Fibroblast of villous mesenchyme (primary cell): ENCODE data around the gene KLK3. TPM values are rescaled to one million over a fixed set of nuclear protein-coding genes. Genes with fewer than 3 reads are reported as not detected.

Experiments
- DNase-seq: peaks from one replicate; pipeline ENCODE4 v3.0.0-alpha.2; 2010; ENCODE audit warnings: low read depth
- H3K4me3 ChIP-seq: 2 replicates; pipeline ENCODE4 v1.5.1; 2011; ENCODE audit warnings: low read depth, mild to moderate bottlenecking, low read length
- total RNA-seq: library from RNA; depleted of rRNA; stranded (reverse); fragments of >200 nt; gene quantifications from 2 replicates; pipeline ENCODE4 v1.2.3, GENCODE V29; 2012
- TF ChIP-seq, protein P1 (sequence below): IDR thresholded peaks from 2 replicates; pipeline ENCODE4 v1.5.1; 2012; ENCODE audit warnings: low read depth, mild to moderate bottlenecking, low read length; ENCODE audit not compliant: insufficient read depth

KLK3 gene
- total RNA-seq, 1 donor, result not detected

DNA sequence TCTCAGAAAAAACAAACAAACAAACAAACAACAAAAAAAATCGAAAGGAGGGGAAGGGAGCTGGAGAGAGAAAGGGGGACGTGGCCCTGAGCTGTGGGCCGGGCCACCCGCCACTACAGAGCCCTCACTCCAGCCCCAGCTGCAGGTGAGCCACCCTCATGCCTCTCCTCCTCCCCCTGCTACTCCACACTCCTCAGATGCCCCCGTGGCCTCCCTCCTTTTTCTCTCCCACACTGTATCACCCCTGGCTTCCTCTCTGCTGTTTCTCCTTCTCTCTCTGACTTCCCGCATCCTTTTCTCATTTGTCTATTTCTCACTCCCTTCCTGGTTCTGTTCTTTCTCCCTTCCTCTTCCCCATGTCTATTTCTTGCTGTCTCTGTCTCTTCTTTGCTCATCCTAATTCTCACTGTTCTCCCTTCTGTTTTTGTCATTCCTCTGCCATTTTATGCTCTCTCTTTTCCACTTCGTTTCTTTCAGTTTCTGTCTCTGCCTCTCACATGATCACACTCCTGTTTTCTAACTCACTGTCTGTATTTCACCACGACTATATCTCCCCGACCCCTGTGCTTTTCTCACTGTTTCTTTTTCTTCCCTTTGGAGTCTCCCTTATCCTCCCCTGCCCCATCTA lies 21.2 kb downstream of the KLK3 start:
- no peak for DNase-seq
- TF ChIP-seq, protein P1, sequence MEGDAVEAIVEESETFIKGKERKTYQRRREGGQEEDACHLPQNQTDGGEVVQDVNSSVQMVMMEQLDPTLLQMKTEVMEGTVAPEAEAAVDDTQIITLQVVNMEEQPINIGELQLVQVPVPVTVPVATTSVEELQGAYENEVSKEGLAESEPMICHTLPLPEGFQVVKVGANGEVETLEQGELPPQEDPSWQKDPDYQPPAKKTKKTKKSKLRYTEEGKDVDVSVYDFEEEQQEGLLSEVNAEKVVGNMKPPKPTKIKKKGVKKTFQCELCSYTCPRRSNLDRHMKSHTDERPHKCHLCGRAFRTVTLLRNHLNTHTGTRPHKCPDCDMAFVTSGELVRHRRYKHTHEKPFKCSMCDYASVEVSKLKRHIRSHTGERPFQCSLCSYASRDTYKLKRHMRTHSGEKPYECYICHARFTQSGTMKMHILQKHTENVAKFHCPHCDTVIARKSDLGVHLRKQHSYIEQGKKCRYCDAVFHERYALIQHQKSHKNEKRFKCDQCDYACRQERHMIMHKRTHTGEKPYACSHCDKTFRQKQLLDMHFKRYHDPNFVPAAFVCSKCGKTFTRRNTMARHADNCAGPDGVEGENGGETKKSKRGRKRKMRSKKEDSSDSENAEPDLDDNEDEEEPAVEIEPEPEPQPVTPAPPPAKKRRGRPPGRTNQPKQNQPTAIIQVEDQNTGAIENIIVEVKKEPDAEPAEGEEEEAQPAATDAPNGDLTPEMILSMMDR, result no peak
- H3K4me3 ChIP-seq, result no peak overlapping the region

DNA sequence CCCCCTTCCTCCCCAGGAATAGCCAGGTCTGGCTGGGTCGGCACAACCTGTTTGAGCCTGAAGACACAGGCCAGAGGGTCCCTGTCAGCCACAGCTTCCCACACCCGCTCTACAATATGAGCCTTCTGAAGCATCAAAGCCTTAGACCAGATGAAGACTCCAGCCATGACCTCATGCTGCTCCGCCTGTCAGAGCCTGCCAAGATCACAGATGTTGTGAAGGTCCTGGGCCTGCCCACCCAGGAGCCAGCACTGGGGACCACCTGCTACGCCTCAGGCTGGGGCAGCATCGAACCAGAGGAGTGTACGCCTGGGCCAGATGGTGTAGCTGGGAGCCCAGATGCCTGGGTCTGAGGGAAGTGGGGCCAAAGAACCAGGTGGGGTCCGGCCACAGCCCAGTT lies 21.7 kb downstream of the KLK3 start:
- TF ChIP-seq, protein P1, result no peak
- no peak for DNase-seq

DNA sequence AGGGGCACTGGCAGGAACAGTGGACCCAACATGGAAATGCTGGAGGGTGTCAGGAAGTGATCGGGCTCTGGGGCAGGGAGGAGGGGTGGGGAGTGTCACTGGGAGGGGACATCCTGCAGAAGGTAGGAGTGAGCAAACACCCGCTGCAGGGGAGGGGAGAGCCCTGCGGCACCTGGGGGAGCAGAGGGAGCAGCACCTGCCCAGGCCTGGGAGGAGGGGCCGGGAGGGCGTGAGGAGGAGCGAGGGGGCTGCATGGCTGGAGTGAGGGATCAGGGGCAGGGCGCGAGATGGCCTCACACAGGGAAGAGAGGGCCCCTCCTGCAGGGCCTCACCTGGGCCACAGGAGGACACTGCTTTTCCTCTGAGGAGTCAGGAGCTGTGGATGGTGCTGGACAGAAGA lies 22.6 kb downstream of the KLK3 start:
- DNase-seq, result no peak
- no peak overlapping the region for H3K4me3 ChIP-seq
- TF ChIP-seq, protein P1, result no peak

More for the DNA sequence above, 21.7 kb downstream of the KLK3 start:
- H3K4me3 ChIP-seq, result no peak overlapping the region

DNA sequence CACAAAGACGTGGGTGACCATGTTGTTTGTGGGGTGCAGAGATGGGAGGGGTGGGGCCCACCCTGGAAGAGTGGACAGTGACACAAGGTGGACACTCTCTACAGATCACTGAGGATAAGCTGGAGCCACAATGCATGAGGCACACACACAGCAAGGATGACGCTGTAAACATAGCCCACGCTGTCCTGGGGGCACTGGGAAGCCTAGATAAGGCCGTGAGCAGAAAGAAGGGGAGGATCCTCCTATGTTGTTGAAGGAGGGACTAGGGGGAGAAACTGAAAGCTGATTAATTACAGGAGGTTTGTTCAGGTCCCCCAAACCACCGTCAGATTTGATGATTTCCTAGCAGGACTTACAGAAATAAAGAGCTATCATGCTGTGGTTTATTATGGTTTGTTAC lies 24.1 kb downstream of the KLK3 start:
- DNase-seq, result no peak
- H3K4me3 ChIP-seq, result no peak overlapping the region
- TF ChIP-seq, protein P1, result no peak

DNA sequence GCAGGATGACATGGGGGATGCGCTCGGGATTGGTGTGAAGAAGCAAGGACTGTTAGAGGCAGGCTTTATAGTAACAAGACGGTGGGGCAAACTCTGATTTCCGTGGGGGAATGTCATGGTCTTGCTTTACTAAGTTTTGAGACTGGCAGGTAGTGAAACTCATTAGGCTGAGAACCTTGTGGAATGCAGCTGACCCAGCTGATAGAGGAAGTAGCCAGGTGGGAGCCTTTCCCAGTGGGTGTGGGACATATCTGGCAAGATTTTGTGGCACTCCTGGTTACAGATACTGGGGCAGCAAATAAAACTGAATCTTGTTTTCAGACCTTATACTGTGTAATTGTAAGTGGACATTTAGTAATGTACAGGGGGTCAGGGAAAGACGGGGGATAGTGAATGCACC lies 25.5 kb downstream of the KLK3 start:
- H3K4me3 ChIP-seq, result no peak overlapping the region
- TF ChIP-seq, protein P1, result no peak
- DNase-seq, result no peak

DNA sequence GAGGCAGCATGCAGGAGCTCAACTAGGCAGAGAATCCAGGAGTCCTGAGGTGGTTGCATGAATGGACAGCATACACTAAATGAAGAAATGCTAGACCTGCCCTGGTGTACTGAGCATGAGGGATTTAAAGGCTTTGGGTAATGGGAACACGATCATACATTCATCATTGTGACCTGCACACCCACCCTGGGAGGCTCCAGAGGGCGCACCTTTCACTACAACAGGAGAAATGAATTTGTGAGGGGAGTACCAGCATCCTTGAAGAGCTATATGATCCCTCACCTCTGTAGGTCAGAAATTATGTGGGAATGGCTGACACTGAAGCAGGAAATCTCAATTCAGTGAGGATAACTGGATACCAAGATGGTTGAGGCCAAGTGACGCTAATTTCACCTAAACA lies 27.5 kb downstream of the KLK3 start:
- no peak overlapping the region for H3K4me3 ChIP-seq
- TF ChIP-seq, protein P1, result no peak
- no peak for DNase-seq

DNA sequence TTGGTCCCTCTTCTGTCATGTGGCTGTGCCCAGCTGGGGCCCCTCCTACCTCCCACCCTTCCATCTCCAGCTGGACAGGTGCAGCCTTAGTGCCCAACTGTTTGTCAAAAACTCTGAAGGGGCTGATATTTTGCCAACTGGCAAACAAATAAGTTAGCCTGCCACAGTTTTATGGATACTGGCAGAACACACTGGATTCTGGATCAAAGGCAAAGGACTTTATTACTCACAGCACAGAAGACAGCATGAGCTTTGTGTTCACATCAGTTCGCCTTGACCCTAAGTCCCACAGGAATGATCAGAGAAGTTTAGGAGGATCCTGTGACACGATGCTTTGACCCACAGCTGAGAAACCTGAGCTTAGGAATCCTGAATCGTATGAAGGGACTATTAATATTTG lies 34.9 kb downstream of the KLK3 start:
- DNase-seq, result no peak
- TF ChIP-seq, protein P1, result no peak
- no peak overlapping the region for H3K4me3 ChIP-seq
